CD4-positive, alpha-beta T cell treated with Interleukin-6 at 100 ng/mL for 8 hours (primary cell): ENCODE measurements around the gene HSFX1.
A peak's percentile ranks its signal among the peaks of the same experiment; 100 is the strongest.

Experiments used
- DNase-seq: peaks from one replicate; pipeline ENCODE4 v3.0.0-alpha.2; 2020; ENCODE audit warnings: mixed read lengths, low spot score

HSFX1 gene

GRCh38 chrX:149807747-149808458 is 34.0 kb downstream of the HSFX1 start:
- no peak for DNase-seq

DNA sequence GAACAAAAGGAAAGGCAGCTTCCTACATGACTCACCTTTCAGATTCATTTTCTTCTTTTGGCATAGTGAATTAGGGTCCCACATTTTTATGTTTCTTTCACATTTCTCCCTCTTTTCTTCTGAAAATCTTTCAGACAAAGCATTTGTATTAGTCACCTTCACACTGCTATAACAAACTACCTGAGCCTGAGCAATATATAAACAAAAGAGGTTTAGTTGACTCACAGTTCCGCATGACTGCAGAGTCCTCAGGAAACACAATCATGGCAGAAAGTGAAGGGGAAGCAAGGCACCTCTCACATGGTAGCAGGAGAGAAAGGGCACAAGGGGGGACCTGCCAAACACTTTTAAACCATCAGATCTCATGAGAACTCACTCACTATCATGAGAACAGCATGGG is 44.8 kb downstream of the HSFX1 start:
- DNase-seq, result no peak

DNA sequence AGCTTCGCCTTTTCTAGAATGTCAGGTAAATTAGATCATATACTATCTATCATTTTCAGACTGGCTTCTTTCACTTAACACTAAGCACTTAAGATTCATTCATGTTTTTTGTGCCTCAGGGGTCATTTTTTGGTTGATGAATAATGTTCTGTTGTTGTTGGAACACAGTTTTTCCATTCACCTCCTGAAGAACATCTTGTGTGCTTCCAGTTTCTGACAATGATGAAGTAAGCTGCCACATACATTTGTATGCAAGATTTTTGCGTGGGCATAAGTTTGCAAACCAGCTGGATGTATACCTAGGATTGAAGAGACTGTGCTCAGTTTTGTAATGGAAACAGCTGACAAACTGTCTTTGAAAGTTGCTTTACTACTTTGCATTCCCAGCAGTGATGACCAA is 45.5 kb downstream of the HSFX1 start:
- DNase-seq, result no peak

DNA sequence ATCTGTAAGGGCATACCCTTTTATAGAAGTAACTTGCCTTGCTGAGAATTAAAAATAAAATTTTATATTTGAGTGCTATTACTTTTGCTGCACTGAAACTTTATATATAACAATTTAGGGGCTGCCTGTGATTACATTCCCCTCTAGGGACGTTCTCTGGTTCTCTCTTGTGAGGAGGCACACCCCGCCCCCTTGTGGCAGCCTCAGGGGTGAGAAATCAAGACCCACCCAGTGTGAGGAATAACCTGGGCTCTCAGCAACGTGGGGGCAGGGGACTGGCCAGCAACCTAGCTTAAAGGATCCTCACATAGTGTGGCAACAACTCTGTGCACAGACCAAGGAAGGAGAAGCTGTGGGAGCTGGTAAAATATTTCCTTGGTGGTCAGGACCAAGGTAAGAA is 51.6 kb downstream of the HSFX1 start:
- peak; percentile 16 for DNase-seq
